NCI-H446 treated with DMSO at 0.1 percent for 48 hours (cell line): ENCODE data around the gene PARD3B.
A peak's percentile ranks its signal among the peaks of the same experiment; 100 is the strongest.

Experiments
- DNase-seq: peaks from one replicate; lab custom pipeline; 2025; lab: John Stamatoyannopoulos, UW

The PARD3B gene

DNA sequence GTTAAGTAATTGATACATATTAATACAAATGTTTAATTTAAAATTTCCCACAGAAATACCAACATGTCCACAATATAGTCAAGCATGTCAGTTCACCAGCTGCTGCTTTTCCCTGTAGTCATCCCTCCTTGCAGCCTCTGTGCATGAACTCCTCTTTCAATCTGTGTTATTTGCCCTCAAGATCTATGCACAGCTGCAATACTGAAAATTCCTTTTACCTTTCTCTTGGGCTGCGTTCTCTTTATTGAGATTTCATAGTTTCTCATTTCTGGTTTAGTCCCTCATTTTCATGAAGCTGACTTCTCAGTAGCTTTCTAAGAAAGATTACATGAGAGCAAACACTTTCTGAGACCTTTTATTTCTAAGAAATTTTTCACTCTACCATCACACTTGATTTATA is 464.9 kb downstream of the PARD3B start:
- no peak for DNase-seq

DNA sequence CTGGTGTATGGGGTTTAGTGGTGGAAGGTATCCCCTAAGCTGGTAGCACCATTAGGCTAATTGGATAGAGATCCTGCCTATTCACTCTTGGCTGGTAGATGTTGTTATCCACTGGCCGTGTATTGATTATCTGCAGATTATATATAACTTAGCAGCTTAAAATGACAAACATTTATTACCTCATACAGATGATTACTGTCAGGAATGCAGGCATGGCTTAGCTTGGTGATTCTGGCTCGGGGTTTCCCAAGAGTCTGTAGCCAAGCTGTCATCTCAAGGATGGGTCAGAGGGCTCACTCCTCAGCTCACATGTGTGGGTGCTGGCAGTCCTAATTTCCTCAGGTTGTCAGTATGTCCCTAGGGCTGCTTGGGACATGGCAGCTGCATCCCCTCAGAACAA is 465.8 kb downstream of the PARD3B start:
- DNase-seq: no peak

DNA sequence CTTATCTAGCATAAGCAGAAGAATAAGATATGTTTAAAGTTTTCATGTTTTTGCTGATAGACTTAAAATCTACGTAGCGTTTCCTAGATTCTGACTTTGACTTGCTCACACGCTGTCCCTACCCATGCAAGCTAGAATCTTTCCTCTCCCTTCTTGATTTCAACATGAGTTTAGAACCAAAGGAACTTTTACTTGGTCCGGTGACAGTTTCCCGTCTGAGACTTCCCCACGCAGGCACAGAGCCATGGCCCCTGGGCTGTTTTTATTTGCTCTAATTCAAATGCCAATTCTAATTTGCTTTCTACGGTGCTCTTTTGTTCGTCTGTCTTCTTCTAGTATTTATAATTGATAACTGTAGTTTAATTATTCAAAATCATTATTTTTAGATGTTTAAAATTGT is 467.7 kb downstream of the PARD3B start:
- DNase-seq: no peak

DNA sequence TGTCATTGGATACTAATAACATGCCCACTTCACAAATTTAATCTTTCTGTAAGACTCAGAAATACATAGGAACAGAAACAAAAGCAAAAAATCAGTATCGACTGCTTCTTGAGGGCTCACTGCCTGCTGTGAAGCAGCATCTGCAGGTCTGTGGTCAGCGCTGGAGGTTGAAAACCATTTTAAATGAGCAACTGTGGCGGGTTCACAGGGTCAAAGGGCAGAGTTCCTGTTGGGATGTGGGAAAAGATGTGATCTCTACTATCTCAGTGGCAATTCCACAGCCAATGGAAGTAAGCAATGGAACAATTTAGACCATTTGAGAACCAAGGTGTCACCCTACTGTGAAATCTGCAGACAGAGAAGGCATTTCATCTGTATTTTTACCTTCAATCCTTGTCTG is 468.3 kb downstream of the PARD3B start:
- DNase-seq: no peak

DNA sequence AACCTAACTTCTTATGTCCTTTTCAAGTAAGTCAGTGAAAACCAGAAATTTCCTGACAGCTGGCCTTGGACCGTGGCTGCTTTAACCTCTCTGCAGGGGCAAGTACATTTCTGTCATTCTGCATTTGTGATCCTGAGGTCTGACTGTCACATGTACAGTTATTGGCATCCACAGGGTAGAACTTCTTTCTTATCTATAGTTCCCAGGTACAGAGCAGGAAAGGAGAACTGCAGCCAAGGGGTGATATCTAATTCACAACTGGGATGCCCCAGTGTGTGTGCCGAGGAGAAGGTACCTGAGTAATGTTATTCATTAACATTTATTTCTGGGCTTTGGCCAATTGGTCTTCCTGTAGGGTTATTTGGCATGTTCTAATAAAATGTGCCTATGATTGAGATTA is 468.9 kb downstream of the PARD3B start:
- DNase-seq: no peak

DNA sequence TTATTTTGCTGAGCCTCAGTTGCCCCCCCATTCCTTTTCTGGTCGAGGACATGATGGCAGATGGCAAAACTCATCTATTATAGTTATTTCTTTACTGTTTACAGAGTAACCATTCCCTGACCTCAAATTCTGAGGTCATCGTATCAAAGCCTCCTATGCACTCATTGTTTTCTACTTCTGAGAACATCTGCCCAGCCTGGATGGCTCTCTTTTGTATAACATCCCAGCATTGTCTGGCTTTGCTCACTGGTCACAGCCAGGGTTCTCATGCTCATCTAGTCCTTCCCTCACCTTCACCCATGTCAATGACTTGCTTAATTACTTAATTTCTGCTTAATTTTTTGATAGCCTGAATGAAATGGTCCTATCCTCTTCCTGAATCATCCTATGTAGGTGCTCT is 472.1 kb downstream of the PARD3B start:
- DNase-seq: no peak

DNA sequence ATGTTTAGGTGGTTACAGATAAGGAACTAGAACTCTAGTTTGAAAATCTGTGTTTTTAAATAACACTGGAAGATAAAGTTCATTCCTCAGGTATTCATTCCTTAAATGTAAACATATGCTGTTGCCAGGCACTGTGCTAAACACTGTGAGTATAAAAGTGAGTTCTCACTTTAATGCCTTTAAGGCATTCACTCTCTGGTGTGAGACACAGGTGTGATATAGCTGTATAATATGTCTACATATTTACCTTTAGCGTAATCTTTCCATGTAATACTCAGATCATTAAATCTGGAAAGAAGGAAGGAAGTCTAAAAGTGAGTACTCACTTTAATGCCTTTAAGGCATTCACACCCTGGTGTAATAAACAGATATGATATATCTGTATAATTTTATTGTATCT is 472.6 kb downstream of the PARD3B start:
- no peak for DNase-seq

DNA sequence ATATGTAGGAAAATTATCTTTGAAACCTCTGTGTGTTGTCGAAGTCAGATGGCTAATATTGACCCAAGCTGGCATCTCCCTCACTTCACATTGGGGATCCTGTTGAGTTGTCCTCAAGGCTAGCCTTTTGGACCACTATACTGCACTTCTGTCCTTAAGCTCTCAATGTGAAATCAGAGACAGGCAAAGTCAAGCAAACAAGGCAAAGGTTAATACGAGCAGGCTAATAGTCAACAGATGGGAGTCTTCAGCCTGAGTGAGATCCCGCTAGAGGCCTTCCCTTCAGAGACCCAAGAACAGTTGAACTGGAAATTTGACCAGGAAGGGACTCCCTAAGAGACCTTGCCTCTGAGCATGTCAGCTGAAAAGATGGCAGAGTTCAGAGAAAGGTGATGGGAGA is 475.4 kb downstream of the PARD3B start:
- DNase-seq: no peak

DNA sequence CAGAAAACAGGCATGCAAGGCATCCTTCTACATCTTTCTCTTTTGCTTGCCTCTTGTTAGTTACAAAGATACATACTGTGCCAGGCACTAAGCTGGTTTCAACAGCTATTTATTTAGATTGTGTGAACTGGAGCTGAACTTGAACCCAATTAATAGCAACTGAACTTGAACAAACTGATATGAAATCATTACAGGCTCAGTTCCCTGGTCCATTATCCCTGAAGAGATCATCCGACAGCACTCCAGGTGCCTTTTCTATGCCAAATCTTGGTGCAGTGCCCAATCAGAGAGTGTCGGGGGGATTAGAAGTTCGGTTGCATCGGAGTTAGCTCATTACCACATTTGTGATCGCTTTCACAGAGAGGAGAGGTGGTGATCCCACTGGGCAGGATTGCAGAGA is 477.6 kb downstream of the PARD3B start:
- DNase-seq: peak; percentile 75

DNA sequence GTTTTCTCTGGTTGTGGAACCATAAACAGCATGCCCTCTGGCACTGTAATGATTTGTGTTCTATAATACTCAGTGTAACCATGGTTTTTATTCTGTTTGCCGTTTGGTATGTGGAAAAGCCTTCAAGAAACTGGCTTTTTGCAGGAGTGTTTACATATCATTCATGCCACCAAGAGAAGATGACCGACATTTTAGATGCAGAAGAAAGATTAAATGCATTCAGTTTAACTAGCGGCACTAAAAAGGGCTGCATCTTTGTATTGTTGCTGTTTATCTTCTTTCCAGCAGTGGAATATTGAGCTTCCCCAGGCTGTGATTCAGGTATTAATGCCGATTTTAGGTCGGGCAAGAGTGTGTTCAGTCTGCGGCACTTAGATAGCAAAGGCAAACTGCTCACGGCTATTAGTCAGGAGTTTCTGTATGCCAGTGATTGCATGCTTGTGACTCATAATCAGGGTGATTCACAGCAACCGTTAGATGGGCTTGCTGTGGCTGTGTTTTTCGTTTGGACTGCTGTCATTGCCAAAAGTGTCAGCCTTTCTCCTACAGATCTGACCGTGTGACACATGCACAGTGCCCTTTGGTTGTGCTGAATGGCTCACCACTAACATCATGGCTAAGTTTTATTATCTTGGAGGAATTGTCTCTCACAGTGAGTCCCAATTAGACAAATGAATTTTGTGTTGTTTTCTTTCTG is 479.7 kb downstream of the PARD3B start:
- DNase-seq: peak; percentile 62

DNA sequence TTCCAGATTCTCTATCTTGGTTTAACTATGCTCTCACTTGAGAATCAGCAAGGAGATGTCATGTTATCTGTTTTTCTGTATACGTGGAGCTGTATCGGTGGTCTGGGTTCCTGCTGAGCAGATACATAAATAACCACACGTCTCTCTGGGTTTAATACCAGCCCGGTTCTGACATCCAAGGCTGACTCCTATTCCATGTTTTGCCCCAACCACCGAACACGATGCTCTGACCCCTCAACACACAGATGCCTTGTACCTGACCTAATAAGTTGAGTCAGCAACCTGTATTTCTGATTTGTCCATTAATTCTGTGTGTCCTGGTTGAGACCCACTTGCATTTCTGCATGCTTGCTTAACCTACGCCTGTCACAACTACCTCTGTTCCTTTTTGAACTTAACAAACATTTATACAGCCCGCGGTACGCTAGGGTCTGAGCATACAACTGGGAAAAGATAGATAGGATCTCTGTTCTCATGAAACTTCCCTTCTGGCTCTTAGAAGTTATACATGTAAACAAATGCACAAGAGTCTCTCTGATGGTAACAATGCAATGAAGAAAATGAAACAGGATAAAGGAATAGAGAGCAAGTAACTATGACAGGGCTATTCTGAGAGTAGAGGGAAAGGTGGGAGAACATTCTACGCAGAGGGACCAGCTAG is 480.4 kb downstream of the PARD3B start:
- DNase-seq: no peak

DNA sequence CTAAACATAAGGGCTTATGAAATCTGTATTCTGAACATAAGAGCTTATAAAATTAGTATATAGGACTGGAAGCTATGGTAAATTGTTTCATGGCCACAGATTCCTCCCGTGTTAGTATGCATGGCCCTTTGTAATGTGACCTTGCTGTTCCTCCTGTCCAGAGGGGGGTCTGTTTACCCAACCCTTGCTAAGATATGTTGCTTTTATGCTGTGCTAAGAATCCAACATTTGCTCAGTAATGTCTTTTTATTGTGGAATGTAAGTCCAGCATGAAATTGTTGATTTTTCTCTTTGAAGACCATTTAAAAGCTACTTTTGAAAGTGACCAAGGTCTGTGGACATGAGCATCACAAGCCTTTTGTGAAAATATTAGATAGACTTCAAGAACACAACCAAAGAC is 485.4 kb downstream of the PARD3B start:
- no peak for DNase-seq

DNA sequence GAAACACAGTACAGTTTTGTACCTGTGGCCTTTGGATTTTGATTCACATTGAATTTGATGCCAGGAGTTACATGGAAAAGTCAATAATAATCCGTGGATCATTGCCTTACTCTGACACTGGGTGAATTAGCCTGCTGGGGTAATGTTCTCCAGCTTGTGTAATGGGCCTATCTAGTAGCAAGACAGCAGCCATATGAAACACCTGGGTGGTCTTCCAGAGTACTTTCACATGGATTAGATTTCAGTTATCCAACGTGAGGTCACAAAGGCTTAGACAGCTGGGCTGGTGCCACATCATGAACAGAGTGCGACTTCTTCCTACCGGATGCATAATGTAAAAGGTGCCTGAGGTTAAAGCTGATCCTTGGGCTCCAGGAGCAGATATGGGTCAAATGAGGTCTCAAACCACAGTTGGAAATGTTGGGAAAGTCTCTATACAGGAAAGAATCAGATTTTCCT is 486.8 kb downstream of the PARD3B start:
- no peak for DNase-seq

DNA sequence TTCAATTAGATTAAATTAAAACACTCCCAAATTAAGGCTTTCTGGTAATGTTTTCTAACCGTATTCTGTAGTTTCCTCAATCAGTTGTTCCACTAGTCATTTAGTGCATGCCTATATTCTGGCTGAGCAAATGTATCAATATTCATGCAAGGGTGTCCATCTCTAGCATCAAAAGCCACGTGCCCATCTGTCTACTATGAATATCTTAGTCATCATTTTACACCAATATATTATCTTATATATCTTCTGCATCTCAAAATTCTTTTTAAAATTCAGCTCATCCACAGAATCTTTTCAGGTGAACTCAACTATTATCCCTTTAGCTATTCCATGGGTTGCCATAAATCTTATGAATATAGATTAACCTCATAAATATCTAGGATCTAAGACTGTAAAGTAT is 488.2 kb downstream of the PARD3B start:
- no peak for DNase-seq

DNA sequence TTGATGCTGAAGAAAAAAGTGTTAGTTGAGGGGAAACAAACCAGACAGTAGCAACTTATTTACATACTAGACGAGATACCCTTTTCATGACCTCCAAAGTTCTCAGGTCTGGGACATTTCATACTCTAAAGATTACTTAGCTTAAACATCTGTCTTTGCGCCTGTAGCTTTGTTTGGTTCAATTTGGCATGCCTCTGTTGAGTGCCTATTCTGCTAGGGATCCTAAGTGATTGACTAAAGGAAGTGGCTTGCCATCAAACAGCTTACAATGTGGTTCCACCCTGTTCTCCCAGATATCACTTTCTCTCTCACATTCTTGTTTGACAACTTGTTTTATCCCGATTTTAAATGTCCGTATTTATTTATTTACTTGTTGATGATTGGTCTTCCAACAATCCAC is 488.8 kb downstream of the PARD3B start:
- DNase-seq: no peak

DNA sequence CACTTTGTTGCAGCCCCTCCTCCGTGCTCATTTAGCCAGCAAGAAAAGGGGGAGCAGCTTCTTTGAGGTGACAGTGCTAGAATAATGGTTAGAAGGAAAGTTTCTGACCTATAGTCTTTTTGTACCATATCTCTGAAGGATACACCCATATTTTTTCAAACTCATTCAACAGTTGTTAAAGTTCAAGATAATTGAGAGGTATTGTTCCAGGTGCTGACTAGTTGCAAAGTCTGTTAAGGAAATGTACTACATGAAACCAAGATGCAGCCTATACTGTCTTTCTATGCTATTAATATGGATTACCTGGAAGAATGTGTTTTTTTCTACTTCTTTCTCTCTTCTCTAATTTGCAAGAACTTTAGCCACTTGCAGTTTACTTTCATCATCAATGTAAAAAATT is 495.0 kb downstream of the PARD3B start:
- no peak for DNase-seq

DNA sequence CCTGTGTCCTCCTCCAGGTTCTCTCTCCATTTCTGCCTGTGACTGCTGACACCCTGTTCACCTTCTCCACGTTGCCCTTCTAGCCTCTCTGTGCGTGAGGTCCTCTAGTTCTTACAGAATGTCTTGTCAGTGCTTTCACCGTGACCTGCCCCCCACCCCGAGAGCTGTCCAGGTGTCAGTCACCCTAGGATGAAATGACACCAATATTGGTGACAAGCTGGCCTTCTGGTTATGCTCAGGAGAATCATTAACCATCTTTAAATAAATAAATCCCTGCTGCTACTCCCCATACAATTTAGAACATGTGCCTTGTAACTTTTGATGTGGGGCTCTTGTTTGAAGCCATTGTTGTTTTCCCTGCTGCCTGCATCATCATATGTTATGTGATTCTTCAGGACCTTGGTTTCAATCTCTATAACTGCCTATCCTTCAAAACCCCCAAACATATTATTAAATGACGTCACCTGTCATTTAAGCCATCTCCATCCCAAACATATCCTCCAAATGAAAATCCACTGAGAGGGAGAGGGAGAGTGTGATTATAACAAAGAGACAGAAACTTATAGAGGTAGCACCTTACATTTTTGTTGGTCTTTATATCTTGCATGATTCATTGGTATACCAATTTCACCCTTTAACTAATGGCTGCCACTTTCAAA is 496.3 kb downstream of the PARD3B start:
- no peak for DNase-seq

DNA sequence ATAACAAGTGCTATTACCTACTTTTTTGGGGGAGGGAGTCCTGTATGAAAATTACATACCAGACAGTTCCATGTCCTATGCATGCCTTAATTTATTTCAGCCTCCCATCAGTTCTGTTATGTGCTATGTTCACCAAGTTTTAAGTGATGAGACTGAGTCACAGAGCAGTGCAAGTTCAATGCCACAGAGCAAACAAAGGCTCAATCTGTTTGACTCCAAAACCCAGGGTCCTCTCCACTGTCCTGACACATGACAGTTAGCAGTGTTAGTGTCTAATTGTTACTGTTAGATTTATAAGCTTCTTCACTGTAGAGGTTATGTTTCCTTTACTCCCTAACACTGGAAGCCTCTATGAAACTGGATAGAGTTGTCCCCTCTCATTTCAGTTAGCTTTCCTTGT is 498.0 kb downstream of the PARD3B start:
- no peak for DNase-seq

DNA sequence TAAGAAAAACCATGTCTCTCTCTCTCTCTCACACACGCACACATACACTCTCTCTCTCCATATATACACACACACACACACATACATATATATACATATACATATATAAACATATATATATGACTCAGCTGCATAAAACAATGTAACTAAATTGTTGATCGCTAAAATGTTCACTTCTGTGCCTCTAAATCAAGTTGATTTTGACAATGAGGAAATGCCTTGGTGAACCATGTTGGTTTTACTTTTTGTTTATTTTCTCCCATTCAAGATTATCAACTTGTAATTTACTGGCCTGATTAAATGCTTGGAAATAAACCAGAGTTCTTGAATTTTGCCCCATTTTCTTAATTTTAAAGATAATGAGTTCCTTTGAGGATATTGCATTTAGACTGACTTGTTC is 500.4 kb downstream of the PARD3B start:
- no peak for DNase-seq

DNA sequence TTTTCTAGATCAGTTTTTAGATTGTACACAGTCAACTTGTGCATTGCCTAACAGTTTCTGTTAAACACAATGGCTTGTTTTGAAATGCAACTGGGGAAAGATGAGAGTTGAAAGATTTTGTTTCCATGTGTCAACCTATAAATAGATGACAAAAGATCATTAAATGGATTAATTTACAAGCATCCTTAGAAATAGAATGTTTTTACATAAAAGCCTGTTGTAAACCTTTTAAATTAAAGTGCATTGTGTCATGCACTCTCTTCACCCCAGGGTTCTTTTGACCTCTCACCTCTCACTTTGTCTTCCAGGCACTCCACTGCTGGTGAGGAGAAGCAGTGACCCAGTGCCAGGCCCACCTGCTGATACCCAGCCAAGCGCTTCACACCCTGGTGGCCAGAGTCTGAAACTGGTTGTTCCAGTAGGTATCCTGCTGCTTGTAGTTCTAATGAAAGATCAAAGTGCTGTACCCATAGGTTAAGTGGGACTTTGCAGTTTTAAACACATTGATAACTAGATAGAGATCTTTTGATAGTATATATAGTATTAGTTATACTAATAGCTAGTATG is 502.1 kb downstream of the PARD3B start:
- DNase-seq: no peak

DNA sequence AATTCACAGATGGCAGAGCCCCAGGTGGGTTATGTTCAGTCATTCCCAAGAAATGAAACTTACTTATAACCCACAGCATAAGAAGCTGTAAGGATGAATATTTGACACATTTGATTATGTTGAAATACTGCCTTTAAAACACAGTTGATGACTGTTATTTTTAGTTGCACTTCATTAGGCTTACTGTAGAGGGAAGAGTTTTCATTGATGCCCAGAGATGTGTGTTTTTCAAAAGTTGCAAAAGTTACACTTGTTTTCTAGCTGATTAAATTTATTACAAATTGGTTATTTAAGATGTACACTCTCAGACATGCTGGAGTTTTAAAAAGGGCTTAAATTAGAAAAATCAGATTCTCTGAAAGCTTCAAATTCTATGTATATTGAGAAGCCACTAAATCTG is 506.1 kb downstream of the PARD3B start:
- DNase-seq: no peak

DNA sequence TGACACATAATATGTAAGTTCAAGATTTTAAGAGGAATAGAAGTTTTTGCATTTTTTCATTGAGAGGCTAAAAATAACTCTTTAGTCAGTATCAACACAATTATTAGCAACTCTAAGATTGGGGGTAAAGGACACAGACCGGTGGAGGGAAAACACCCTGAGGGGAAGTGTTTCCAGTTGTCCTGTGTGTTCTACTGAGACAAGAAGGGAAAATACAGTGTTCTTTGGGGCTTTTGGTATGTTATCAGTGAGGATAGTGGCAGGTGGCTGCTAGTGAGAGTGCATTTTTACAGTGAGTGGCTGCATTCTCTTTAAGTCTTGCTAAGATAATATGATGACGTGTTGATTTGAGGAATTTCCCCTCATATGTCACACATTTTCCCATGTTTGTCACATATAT is 507.5 kb downstream of the PARD3B start:
- no peak for DNase-seq

DNA sequence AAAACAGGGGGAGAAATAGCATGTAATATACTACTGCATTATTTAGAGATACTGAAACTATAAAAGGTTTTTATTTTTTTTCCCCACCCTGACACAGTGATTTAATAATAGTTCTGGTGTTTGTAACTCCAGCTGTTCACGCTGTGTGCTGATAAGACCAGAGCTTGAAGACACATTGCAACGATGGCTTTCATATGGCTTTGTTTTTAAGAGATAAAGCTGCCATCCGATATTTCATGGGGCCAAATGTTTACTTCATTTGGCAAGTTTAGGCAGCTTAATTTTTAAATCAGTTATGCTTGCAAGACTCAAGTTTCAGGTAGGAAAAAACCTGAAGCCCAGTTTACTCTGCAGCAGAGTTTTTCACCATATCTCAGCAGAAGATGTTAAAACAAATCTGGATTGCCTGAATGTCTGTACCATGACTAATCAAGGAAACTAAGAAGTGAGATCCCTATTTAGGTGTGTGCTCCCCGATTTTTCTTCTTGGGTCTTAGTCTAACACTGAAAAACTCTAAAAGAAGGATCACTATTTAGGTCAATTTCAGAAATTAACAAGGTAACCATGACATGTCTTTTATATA is 508.6 kb downstream of the PARD3B start:
- no peak for DNase-seq
